ENCODE data around the gene CLEC20A. TPM values are rescaled to one million over a fixed set of nuclear protein-coding genes. Genes with fewer than 3 reads are reported as not detected.

CLEC20A gene
- total and polyA plus RNA-seq, 8 donors, result 0.31 TPM; not detected in 7

GRCh38 chr1:178451529-178451928 is 45.2 kb downstream of the CLEC20A start:
- DNase-seq, result no peak
- TF ChIP-seq, protein P1, sequence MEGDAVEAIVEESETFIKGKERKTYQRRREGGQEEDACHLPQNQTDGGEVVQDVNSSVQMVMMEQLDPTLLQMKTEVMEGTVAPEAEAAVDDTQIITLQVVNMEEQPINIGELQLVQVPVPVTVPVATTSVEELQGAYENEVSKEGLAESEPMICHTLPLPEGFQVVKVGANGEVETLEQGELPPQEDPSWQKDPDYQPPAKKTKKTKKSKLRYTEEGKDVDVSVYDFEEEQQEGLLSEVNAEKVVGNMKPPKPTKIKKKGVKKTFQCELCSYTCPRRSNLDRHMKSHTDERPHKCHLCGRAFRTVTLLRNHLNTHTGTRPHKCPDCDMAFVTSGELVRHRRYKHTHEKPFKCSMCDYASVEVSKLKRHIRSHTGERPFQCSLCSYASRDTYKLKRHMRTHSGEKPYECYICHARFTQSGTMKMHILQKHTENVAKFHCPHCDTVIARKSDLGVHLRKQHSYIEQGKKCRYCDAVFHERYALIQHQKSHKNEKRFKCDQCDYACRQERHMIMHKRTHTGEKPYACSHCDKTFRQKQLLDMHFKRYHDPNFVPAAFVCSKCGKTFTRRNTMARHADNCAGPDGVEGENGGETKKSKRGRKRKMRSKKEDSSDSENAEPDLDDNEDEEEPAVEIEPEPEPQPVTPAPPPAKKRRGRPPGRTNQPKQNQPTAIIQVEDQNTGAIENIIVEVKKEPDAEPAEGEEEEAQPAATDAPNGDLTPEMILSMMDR (IDR thresholded peaks at IDR 0.05), result no peak
- no peak for TF ChIP-seq POLR2A (IDR thresholded peaks at IDR 0.05)
- WGBS, 5 donors, result 64 to 78% (median 69%) methylated on average over 3 of the region's 3 CpGs
- Histone ChIP-seq H3K4me1 (no peaks in the 10 kb centered on the region), H3K27me3 (no peaks in the 10 kb centered on the region), H3K4me3 (no peak overlapping the region), H3K36me3 (peaks cover 0 to 17% (median 13%) of the 10 kb centered on the region in 4 donors), H3K27ac (no peak overlapping the region), H3K9me3 (no peaks in the 10 kb centered on the region)
- intact Hi-C loops (cut with DNase I; ENCODE audit: low total_unique reads), result no loop called here

DNA sequence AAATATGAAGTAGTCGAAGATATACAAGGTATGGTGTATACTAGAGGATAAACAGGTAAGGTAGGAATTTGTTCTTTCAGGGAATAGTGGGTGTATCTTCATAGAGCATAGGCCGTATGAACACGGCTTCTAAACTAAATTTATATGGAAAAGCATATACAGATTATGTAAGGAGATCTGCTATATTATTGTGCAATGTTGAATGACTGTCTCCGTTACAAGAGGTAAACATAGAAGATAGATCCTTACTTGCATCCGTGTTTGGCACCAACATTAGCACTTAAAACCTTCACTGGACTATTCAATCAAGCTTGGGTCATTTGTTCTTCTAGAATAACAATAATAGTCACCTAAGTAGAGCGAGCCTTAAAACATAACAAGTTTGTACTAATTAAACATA is 45.9 kb downstream of the CLEC20A start:
- Histone ChIP-seq H3K27me3 (no peaks in the 10 kb centered on the region), H3K9me3 (no peaks in the 10 kb centered on the region), H3K36me3 (peaks cover 0 to 22% (median 12%) of the 10 kb centered on the region in 4 donors), H3K4me3 (no peak overlapping the region), H3K27ac (no peak overlapping the region), H3K4me1 (no peaks in the 10 kb centered on the region)
- TF ChIP-seq POLR2A (IDR thresholded peaks at IDR 0.05) (no peak), EP300 (IDR thresholded peaks at IDR 0.05) (no peak), POLR2AphosphoS5 (IDR thresholded peaks at IDR 0.05) (no peak)
- TF ChIP-seq, protein P1 (IDR thresholded peaks at IDR 0.05), result no peak
- intact Hi-C loops (cut with DNase I; ENCODE audit: low total_unique reads), result no loop called here
- WGBS, 5 donors, result 89 to 93% (median 90%) methylated on average over 6 of the region's 6 CpGs
- DNase-seq, result no peak

GRCh38 chr1:178442925-178443324 is 53.8 kb downstream of the CLEC20A start:
- Histone ChIP-seq H3K9me3 (no peaks in the 10 kb centered on the region), H3K27ac (no peak overlapping the region), H3K27me3 (no peaks in the 10 kb centered on the region), H3K36me3 (peaks cover 0 to 46% (median 36%) of the 10 kb centered on the region in 4 donors), H3K4me1 (no peaks in the 10 kb centered on the region), H3K4me3 (no peak overlapping the region)
- WGBS, 5 donors, result 85 to 95% (median 89%) methylated on average over 3 of the region's 3 CpGs
- TF ChIP-seq POLR2AphosphoS5 (IDR thresholded peaks at IDR 0.05) (no peak), EP300 (IDR thresholded peaks at IDR 0.05) (no peak), POLR2A (IDR thresholded peaks at IDR 0.05) (no peak)
- TF ChIP-seq, protein P1 (IDR thresholded peaks at IDR 0.05), result no peak
- intact Hi-C loops (cut with DNase I; ENCODE audit: low total_unique reads), result no loop called here
- DNase-seq, result no peak

DNA sequence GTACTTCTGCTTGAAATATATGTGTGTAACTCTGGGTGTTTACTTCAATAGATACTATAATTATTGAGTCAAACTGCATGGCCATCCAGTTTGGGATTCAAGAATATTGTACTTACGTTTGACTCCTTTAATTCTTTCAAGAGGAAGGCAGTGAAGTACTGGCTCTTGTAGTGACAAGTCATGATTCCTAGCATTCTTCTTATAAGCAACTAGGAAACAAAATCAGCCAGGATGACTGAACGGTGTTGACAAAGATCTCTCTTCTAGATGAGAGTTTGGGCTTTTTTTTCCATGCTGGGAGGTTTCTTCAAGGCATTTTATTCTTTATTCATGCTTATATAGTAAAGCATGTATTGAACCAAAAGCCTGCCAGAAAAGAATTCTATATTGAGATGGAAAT is 58.3 kb downstream of the CLEC20A start:
- Histone ChIP-seq H3K36me3 (peaks cover 0 to 25% (median 21%) of the 10 kb centered on the region in 4 donors), H3K27me3 (no peaks in the 10 kb centered on the region), H3K4me1 (no peaks in the 10 kb centered on the region), H3K27ac (no peak overlapping the region), H3K9me3 (no peaks in the 10 kb centered on the region), H3K4me3 (no peak overlapping the region)
- TF ChIP-seq POLR2A (IDR thresholded peaks at IDR 0.05) (no peak), POLR2AphosphoS5 (IDR thresholded peaks at IDR 0.05) (no peak), EP300 (IDR thresholded peaks at IDR 0.05) (no peak)
- TF ChIP-seq, protein P1 (IDR thresholded peaks at IDR 0.05), result no peak
- intact Hi-C loops (cut with DNase I; ENCODE audit: low total_unique reads), result no loop called here
- 66 to 80% (median 67%) methylated on average over 2 of the region's 2 CpGs for WGBS, 5 donors
- DNase-seq, result no peak

Data from stomach (tissue), 9 donors.